Naive thymus-derived CD4-positive, alpha-beta T cell (primary cell): ENCODE data around the gene CDK6. TPM values are rescaled to one million over a fixed set of nuclear protein-coding genes. Genes with fewer than 3 reads are reported as not detected.

Experiments used
- ATAC-seq: fragments of 150-1000 bp; cut with Tn5 transposase; 2 replicates; pipeline ENCODE4 v1.10.0; 2021; ENCODE audit warnings: mild to moderate bottlenecking, moderate library complexity
- CTCF ChIA-PET: fragments of 350-600 bp; sonication (Branson Sonifier 250); formaldehyde crosslinking; loops from one replicate; lab custom pipeline; 2021; ENCODE audit warnings: antibody characterized with exemption; lab: Charles Lee
- POLR2A ChIA-PET: fragments of 350-600 bp; sonication (Branson Sonifier 250); formaldehyde crosslinking; loops from one replicate; lab custom pipeline; 2021; ENCODE audit warnings: antibody characterized with exemption, inconsistent platforms; lab: Charles Lee
- DNase-seq, 9 donors: peaks; one replicate each; pipeline versions ENCODE4 v3.0.0 to v3.0.0-alpha.2; 2020 to 2022; ENCODE audit warnings: mixed read lengths in 1 of 9
- H3K27ac ChIP-seq: one replicate; pipeline ENCODE4 v1.7.0; 2013; ENCODE audit warnings: mild to moderate bottlenecking, low read depth, low read length, moderate library complexity
- H3K27me3 ChIP-seq, 2 donors: one replicate each; pipeline ENCODE4 v1.7.0; 2013; ENCODE audit warnings: low read length in 2 of 2, mild to moderate bottlenecking in 2 of 2, moderate library complexity in 2 of 2; ENCODE audit not compliant: control insufficient read depth in 2 of 2, insufficient read depth in 2 of 2
- H3K36me3 ChIP-seq, 3 experiments: 1 replicate in 2 of 3; 2 replicates in 1 of 3; pipeline ENCODE4 v1.7.0; 2013; ENCODE audit warnings: low read length in 3 of 3, mild to moderate bottlenecking in 3 of 3, moderate library complexity in 1 of 3; ENCODE audit not compliant: insufficient read depth in 3 of 3, control insufficient read depth in 2 of 3
- H3K4me1 ChIP-seq, 2 donors: one replicate each; pipeline ENCODE4 v1.7.0; 2013; ENCODE audit warnings: low read length in 2 of 2, mild to moderate bottlenecking in 2 of 2, moderate library complexity in 1 of 2; ENCODE audit not compliant: control insufficient read depth in 2 of 2, insufficient read depth in 2 of 2
- H3K4me3 ChIP-seq: 2 replicates; pipeline ENCODE4 v1.7.0; 2013; ENCODE audit warnings: mild to moderate bottlenecking, low read length
- H3K9me3 ChIP-seq, 3 experiments: 1 replicate in 2 of 3; 2 replicates in 1 of 3; pipeline ENCODE4 v1.7.0; 2013; ENCODE audit warnings: low read length in 3 of 3; ENCODE audit not compliant: control insufficient read depth in 2 of 3
- H3K27ac Mint-ChIP-seq, 9 donors: one replicate each; pipeline ENCODE4 v1.8.0; 2020 to 2022; ENCODE audit warnings: mixed read lengths in 9 of 9, mild to moderate bottlenecking in 8 of 9, moderate library complexity in 5 of 9, inconsistent platforms in 2 of 9
- H3K27me3 Mint-ChIP-seq, 5 donors: one replicate each; pipeline ENCODE4 v1.8.0; 2021 to 2022; ENCODE audit warnings: mixed read lengths in 5 of 5, mild to moderate bottlenecking in 1 of 5
- H3K36me3 Mint-ChIP-seq, 5 donors: one replicate each; pipeline ENCODE4 v1.8.0; 2020 to 2022; ENCODE audit warnings: mixed read lengths in 5 of 5, mild to moderate bottlenecking in 3 of 5, inconsistent platforms in 1 of 5
- H3K4me1 Mint-ChIP-seq, 7 donors: one replicate each; pipeline ENCODE4 v1.8.0; 2020 to 2022; ENCODE audit warnings: mixed read lengths in 7 of 7, mild to moderate bottlenecking in 3 of 7, inconsistent platforms in 1 of 7
- H3K4me3 Mint-ChIP-seq, 10 donors: one replicate each; pipeline ENCODE4 v1.8.0; 2020 to 2022; ENCODE audit warnings: mild to moderate bottlenecking in 10 of 10, mixed read lengths in 10 of 10, moderate library complexity in 6 of 10, inconsistent platforms in 2 of 10
- H3K9me3 Mint-ChIP-seq, 11 donors: one replicate each; pipeline ENCODE4 v1.8.0; 2020 to 2022; ENCODE audit warnings: mixed read lengths in 11 of 11, mild to moderate bottlenecking in 4 of 11, inconsistent platforms in 1 of 11, moderate library complexity in 1 of 11
- intact Hi-C, 2 donors: fragments of 100-400 bp; cut with micrococcal nuclease; formaldehyde crosslinking; loops; one replicate each; pipeline ENCODE4 v1.15.1; 2023
- polyA plus RNA-seq, 2 donors: library from polyadenylated mRNA; unstranded; fragments of 300-500 nt; fragmentation: Illumina TruSeq; gene quantifications; one replicate each; pipeline ENCODE4 v1.2.3, GENCODE V29; 2021
- total RNA-seq, 6 experiments: library from RNA in 5 of 6; stranded (reverse) in 5 of 6; gene quantifications; 1 replicate in 5 of 6; 2 replicates in 1 of 6; pipeline ENCODE4 v1.2.3 and lab custom pipeline; 2021 to 2026

CDK6 gene
- total and polyA plus RNA-seq, 7 experiments from 2014 or later, result 15.8 to 156 (median 36.8) TPM

DNA sequence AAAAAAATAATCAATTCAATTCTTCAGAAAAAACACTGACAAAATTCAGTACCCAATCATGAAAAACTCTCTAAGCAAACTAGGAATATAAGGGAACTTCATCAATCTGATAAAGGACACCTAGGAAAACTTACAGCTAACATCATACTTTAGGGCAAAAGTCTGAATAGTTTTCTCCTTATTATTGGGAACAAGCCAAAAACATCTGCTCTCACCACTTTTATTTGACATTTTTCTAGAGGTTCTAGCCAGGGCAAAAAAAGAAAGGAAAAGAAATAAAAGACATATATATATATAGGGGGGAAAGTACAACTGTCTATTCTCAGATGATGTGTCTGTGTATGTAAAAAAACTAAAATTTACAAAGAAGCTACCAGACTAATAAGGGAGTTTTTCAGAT is 19.0 kb downstream of the CDK6 start:
- CTCF ChIA-PET, result interaction anchor here (1.0 kb wide), 1 partner anchor 15 kb away, joined by 10 read pairs; no protein-coding TSS in a partner anchor
- H3K36me3 Mint-ChIP-seq, result peaks cover 6 to 54% (median 22%) of the 10 kb centered on the region in 5 donors
- no peak overlapping the region for H3K27ac Mint-ChIP-seq
- no peak overlapping the region for H3K4me3 ChIP-seq
- no peaks in the 10 kb centered on the region for H3K36me3 ChIP-seq
- H3K9me3 Mint-ChIP-seq, result peaks cover 6 to 35% (median 19%) of the 10 kb centered on the region in 11 donors
- no peak overlapping the region for H3K27ac ChIP-seq
- H3K4me3 Mint-ChIP-seq, result no peak overlapping the region
- peaks cover 26 to 71% (median 61%) of the 10 kb centered on the region in 7 donors for H3K4me1 Mint-ChIP-seq
- DNase-seq (no peak), ATAC-seq (no peak)
- POLR2A ChIA-PET, result no interaction called here
- peaks cover 15 to 26% of the 10 kb centered on the region in 2 donors for H3K4me1 ChIP-seq
- H3K27me3 ChIP-seq, result no peaks in the 10 kb centered on the region
- intact Hi-C loops, result loop anchor here in 1 of 2 donors (10.0 kb wide), 1 partner anchor 53 kb away; no protein-coding TSS in a partner anchor
- H3K27me3 Mint-ChIP-seq, result no peaks in the 10 kb centered on the region
- no peaks in the 10 kb centered on the region for H3K9me3 ChIP-seq

DNA sequence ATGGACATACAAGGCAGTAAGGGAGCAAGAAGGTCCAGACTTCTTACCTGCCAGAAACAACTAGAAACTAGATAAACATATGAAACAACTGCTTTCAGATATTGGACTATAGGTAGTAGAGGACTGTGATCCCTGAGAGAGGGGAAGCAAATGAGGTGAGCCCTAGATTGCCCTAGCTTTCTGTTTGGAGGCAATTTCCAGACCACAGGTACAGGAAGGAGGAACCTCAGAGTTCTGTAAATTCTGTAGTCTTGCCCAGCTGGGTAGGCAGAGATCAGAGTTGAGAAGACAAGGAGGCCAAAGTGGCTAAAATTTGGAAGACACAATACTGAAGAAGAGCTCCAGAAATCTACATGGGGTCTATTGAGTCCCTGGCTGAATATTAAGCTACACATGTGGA is 21.0 kb downstream of the CDK6 start:
- no peak overlapping the region for H3K27ac ChIP-seq
- POLR2A ChIA-PET, result interaction anchor here (1.8 kb wide), 1 partner anchor 10 kb away, joined by 3 read pairs; no protein-coding TSS in a partner anchor
- no peak for ATAC-seq
- no peaks in the 10 kb centered on the region for H3K9me3 ChIP-seq
- intact Hi-C loops, result loop anchor here in 1 of 2 donors (2.0 to 10.0 kb wide), 2 partner anchors 19 to 51 kb away; no protein-coding TSS in a partner anchor
- CTCF ChIA-PET, result interaction anchor here (0.6 to 1.4 kb wide), 2 partner anchors 18 to 302 kb away, joined by 3 to 6 read pairs; partner anchors contain the start of gene SAMD9
- H3K4me3 ChIP-seq, result no peak overlapping the region
- H3K9me3 Mint-ChIP-seq, result peaks cover 6 to 35% (median 19%) of the 10 kb centered on the region in 11 donors
- peaks cover 6 to 56% (median 22%) of the 10 kb centered on the region in 5 donors for H3K36me3 Mint-ChIP-seq
- H3K36me3 ChIP-seq, result no peaks in the 10 kb centered on the region
- DNase-seq, result no peak
- peaks cover 30 to 69% (median 59%) of the 10 kb centered on the region in 7 donors for H3K4me1 Mint-ChIP-seq
- H3K27me3 Mint-ChIP-seq, result no peaks in the 10 kb centered on the region
- no peaks in the 10 kb centered on the region for H3K27me3 ChIP-seq
- H3K4me3 Mint-ChIP-seq, result peak overlapping the region in 3 of 10 donors; percentile 18 to 36 (median 26)
- peak overlapping the region in 3 of 9 donors; percentile 52 to 81 (median 75) for H3K27ac Mint-ChIP-seq
- peaks cover 17 to 26% of the 10 kb centered on the region in 2 donors for H3K4me1 ChIP-seq

DNA sequence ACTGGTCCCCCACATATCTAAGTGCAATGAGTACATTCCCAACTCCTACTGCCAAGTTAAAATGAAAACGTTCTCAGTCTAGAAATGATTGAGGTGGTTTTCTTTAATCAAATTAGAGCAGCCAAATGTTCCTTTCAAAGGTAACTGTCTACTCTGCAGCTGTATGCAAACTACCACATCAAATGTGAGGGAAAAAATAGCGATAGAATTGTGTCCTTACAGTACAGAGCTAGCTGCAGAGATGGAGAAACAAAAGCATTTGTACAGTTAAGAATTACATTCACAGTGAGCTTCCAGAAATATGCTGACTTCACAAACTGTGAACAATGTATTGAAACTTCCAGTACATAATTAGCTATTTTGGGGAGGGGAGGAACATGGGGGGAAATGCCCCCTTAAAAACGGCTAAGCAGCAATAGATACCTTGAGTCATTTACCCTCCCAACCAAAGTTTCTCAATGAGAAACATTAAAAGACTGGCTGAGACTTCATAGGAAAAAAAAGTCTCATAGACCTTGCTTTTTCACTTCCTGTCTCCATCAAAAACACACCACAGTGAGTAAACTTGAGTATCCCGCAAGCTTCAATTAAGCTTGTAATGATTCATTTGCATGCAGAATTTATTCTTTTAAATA is 22.9 kb downstream of the CDK6 start:
- DNase-seq, result peak in 7 of 9 donors; percentile 31 to 55 (median 45)
- CTCF ChIA-PET, result interaction anchor here (1.0 kb wide), 1 partner anchor 20 kb away, joined by 5 read pairs; no protein-coding TSS in a partner anchor
- Histone ChIP-seq H3K9me3 (no peaks in the 10 kb centered on the region), H3K36me3 (no peaks in the 10 kb centered on the region), H3K27me3 (no peaks in the 10 kb centered on the region), H3K4me3 (peak overlapping the region; percentile 29), H3K27ac (peak overlapping the region; percentile 11), H3K4me1 (peaks cover 26 to 30% of the 10 kb centered on the region in 2 donors)
- Mint-ChIP-seq H3K27ac (peak overlapping the region; percentile 18 to 92 (median 69)), H3K27me3 (no peaks in the 10 kb centered on the region), H3K36me3 (peaks cover 0 to 47% (median 6%) of the 10 kb centered on the region in 5 donors), H3K4me1 (peaks cover 36 to 71% (median 57%) of the 10 kb centered on the region in 7 donors), H3K4me3 (peak overlapping the region in 9 of 10 donors; percentile 33 to 81 (median 71)), H3K9me3 (peaks cover 3 to 20% (median 11%) of the 10 kb centered on the region in 11 donors)
- intact Hi-C loops, result loop anchor here (1.0 to 10.0 kb wide), 6 partner anchors 10 to 128 kb away; no protein-coding TSS in a partner anchor
- POLR2A ChIA-PET, result interaction anchor here (0.8 to 1.1 kb wide), 2 partner anchors 20 to 28 kb away, joined by 3 to 4 read pairs; no protein-coding TSS in a partner anchor
- peak; percentile 78 for ATAC-seq

DNA sequence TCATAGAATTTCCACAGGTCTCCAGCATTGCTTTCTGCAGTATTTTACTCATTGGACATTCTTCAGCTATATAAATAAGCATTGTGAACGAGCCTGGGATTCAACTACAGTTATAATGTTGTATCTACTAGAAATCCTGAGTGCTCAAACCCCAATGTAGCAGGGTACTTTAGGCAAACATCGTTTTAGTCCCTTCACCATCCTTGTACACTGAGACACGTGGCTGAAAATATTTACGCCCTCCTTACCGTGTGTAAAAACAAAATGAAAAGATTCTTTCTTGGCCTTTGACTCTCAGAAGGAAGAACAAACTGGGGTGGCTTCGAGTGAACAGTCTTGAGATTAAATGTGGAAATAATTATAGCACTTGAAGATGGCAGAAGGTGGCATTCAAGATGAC is 25.2 kb downstream of the CDK6 start:
- H3K27ac ChIP-seq, result no peak overlapping the region
- H3K27me3 ChIP-seq, result no peaks in the 10 kb centered on the region
- H3K27me3 Mint-ChIP-seq, result no peaks in the 10 kb centered on the region
- peak overlapping the region in 2 of 9 donors; percentile 20 to 74 for H3K27ac Mint-ChIP-seq
- ChIA-PET POLR2A (no interaction called here), CTCF (no interaction called here)
- H3K4me1 Mint-ChIP-seq, result peaks cover 35 to 82% (median 57%) of the 10 kb centered on the region in 7 donors
- H3K9me3 ChIP-seq, result no peaks in the 10 kb centered on the region
- peaks cover 0 to 42% (median 6%) of the 10 kb centered on the region in 5 donors for H3K36me3 Mint-ChIP-seq
- no peak for DNase-seq
- no peak overlapping the region for H3K4me3 ChIP-seq
- peaks cover 3 to 11% (median 8%) of the 10 kb centered on the region in 11 donors for H3K9me3 Mint-ChIP-seq
- no peak for ATAC-seq
- peaks cover 26 to 30% of the 10 kb centered on the region in 2 donors for H3K4me1 ChIP-seq
- H3K4me3 Mint-ChIP-seq, result peak overlapping the region in 1 of 10 donors; percentile 5
- intact Hi-C loops, result loop anchor here in 1 of 2 donors (10.0 kb wide), 1 partner anchor 46 kb away; no protein-coding TSS in a partner anchor
- H3K36me3 ChIP-seq, result no peaks in the 10 kb centered on the region

DNA sequence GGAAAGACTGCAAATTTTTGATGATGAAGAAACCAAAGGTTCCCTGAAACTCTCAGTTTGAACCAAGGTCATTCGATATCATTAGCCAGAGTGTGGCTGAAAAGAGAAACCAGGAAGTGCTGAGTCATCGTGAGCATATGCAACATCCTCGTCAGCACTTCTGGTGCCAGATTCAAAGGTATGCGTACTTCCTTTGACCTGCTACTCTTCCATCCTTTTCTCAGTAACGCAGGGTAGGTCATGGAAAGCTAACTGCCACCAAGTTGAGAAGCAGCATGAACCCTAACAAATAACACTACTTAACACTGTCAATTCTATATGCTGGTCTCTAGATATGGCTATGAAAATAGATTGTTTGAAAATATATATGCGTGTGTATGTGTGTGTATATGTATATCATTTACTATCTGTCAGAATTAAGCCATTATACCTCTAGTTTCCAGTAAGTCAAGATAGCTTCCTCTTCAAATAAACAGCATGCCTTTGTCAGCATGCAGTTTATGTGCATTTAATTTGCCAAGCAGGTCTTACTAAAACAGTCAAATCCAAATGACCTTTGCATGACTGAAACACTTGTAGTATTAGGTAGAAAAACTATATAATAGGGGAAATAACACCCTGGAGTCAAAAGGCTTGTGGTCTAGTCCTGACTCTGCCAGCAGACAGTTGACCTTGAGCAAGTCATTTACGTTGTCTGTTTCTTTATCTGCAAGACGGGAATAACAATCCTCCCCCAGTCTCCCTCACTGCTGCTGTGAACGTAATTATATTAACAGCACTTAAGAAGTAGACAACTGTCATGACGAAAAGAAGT is 26.4 kb downstream of the CDK6 start:
- CTCF ChIA-PET, result no interaction called here
- peak overlapping the region in 9 of 10 donors; percentile 2 to 70 (median 41) for H3K4me3 Mint-ChIP-seq
- H3K4me1 Mint-ChIP-seq, result peaks cover 27 to 79% (median 45%) of the 10 kb centered on the region in 7 donors
- ATAC-seq, result peak; percentile 82
- peaks cover 0 to 2% (median 0%) of the 10 kb centered on the region in 11 donors for H3K9me3 Mint-ChIP-seq
- H3K27ac Mint-ChIP-seq, result peak overlapping the region in 4 of 9 donors; percentile 27 to 92 (median 55)
- H3K4me1 ChIP-seq, result peaks cover 18 to 30% of the 10 kb centered on the region in 2 donors
- H3K36me3 ChIP-seq, result no peaks in the 10 kb centered on the region
- no peaks in the 10 kb centered on the region for H3K27me3 Mint-ChIP-seq
- peak in 7 of 9 donors; percentile 27 to 49 (median 41) for DNase-seq
- H3K9me3 ChIP-seq, result no peaks in the 10 kb centered on the region
- H3K27me3 ChIP-seq, result no peaks in the 10 kb centered on the region
- no peak overlapping the region for H3K27ac ChIP-seq
- peaks cover 0 to 34% (median 0%) of the 10 kb centered on the region in 5 donors for H3K36me3 Mint-ChIP-seq
- peak overlapping the region; percentile 11 for H3K4me3 ChIP-seq
- intact Hi-C loops, result loop anchor here (1.0 to 10.0 kb wide), 5 partner anchors 13 to 125 kb away; no protein-coding TSS in a partner anchor
- POLR2A ChIA-PET, result no interaction called here

DNA sequence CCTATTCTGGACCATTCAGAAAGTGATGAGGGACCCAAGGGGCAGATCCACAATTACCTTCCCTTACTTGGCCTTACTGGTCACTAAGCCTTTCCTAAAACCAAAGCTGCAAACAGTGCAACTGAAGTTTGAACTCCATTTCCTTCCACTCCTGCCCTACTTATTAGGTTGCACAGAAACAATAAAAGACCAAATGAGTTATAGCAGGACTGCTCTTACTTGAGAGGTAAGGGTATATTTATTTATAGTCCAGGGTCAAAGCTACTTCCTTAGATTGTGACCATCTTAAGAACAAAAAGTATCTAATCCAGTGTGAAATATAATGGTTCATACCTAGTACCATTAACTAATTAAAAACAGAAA is 27.0 kb downstream of the CDK6 start:
- ChIA-PET CTCF (no interaction called here), POLR2A (no interaction called here)
- Mint-ChIP-seq H3K27me3 (no peaks in the 10 kb centered on the region), H3K9me3 (peaks cover 0 to 2% (median 0%) of the 10 kb centered on the region in 11 donors), H3K36me3 (peaks cover 0 to 38% (median 0%) of the 10 kb centered on the region in 5 donors), H3K4me1 (peaks cover 31 to 79% (median 40%) of the 10 kb centered on the region in 7 donors), H3K27ac (peak overlapping the region in 4 of 9 donors; percentile 27 to 92 (median 55)), H3K4me3 (peak overlapping the region in 7 of 10 donors; percentile 2 to 70 (median 8))
- Histone ChIP-seq H3K9me3 (no peaks in the 10 kb centered on the region), H3K4me3 (peak overlapping the region; percentile 11), H3K4me1 (peaks cover 18 to 30% of the 10 kb centered on the region in 2 donors), H3K36me3 (no peaks in the 10 kb centered on the region), H3K27ac (no peak overlapping the region), H3K27me3 (no peaks in the 10 kb centered on the region)
- intact Hi-C loops, result loop anchor here in 1 of 2 donors (1.0 to 5.0 kb wide), 4 partner anchors 12 to 124 kb away; no protein-coding TSS in a partner anchor
- DNase-seq, result no peak
- ATAC-seq, result no peak
